Caco-2 (cell line): ENCODE measurements around the gene CEP170B. TPM values are rescaled to one million over a fixed set of nuclear protein-coding genes. Genes with fewer than 3 reads are reported as not detected.

Experiments
- BruUV-seq: library from RNA; stranded (reverse); fragments of 400-500 nt; replicated peaks from 2 replicates; lab custom pipeline; 2021; lab: Mats Ljungman, UMichigan
- CTCF ChIA-PET: fragments of 300-600 bp; sonication (Branson Sonifier 250); formaldehyde crosslinking; loops from one replicate; lab custom pipeline; 2022; ENCODE audit warnings: antibody characterized with exemption; lab: Charles Lee
- POLR2A ChIA-PET: fragments of 300-600 bp; sonication (Branson Sonifier 250); formaldehyde crosslinking; loops from one replicate; lab custom pipeline; 2022; ENCODE audit warnings: antibody characterized with exemption; lab: Charles Lee
- DNase-seq, 2 experiments: peaks; one replicate each; pipeline versions ENCODE4 v3.0.0 to v3.0.0-alpha.2; 2020 to 2022
- H3K27me3 ChIP-seq: replicated peaks from 2 replicates; pipeline ENCODE4 v1.6.0; 2011; ENCODE audit warnings: low read length; ENCODE audit not compliant: control insufficient read depth, insufficient read depth
- H3K36me3 ChIP-seq: 2 replicates; pipeline ENCODE4 v1.5.1; 2011; ENCODE audit warnings: low read length; ENCODE audit not compliant: control insufficient read depth, insufficient read depth
- H3K4me1 ChIP-seq: fragments of 250-450 bp; sonication (Bioruptor Pico); 2 replicates; pipeline ENCODE4 v1.5.1; 2020; ENCODE audit warnings: mild to moderate bottlenecking
- H3K4me3 ChIP-seq: 2 replicates; pipeline ENCODE4 v1.5.1; 2011; ENCODE audit warnings: low read depth, mild to moderate bottlenecking, control low read depth, low read length
- H3K9me3 ChIP-seq: fragments of 250-450 bp; sonication (Bioruptor Pico); 2 replicates; pipeline ENCODE4 v1.5.1; 2020; ENCODE audit warnings: mild to moderate bottlenecking, moderate library complexity
- H3K27ac Mint-ChIP-seq: one replicate; pipeline ENCODE4 v1.8.0; 2022; ENCODE audit warnings: mixed read lengths; ENCODE audit not compliant: unreplicated experiment
- H3K27me3 Mint-ChIP-seq: one replicate; pipeline ENCODE4 v1.8.0; 2022; ENCODE audit warnings: mixed read lengths; ENCODE audit not compliant: insufficient read depth, unreplicated experiment
- H3K36me3 Mint-ChIP-seq: one replicate; pipeline ENCODE4 v1.8.0; 2022; ENCODE audit warnings: mild to moderate bottlenecking, mixed read lengths; ENCODE audit not compliant: insufficient read depth, unreplicated experiment
- H3K4me1 Mint-ChIP-seq: one replicate; pipeline ENCODE4 v1.8.0; 2022; ENCODE audit warnings: low read depth, mixed read lengths; ENCODE audit not compliant: unreplicated experiment
- H3K4me3 Mint-ChIP-seq: one replicate; pipeline ENCODE4 v1.8.0; 2022; ENCODE audit warnings: mild to moderate bottlenecking, moderate library complexity, mixed read lengths; ENCODE audit not compliant: unreplicated experiment
- H3K9me3 Mint-ChIP-seq: one replicate; pipeline ENCODE4 v1.8.0; 2022; ENCODE audit warnings: mixed read lengths; ENCODE audit not compliant: unreplicated experiment
- intact Hi-C: fragments of 100-400 bp; cut with micrococcal nuclease; formaldehyde crosslinking; loops from one replicate; pipeline ENCODE4 v1.10.0; 2022; ENCODE audit not compliant: unreplicated experiment
- total RNA-seq: library from RNA; stranded (reverse); gene quantifications from 2 replicates; pipeline ENCODE4 v1.2.3, GENCODE V29; 2022
- TF ChIP-seq, protein P1 (sequence below), 2 experiments: fragments of 200-600 bp in 1 of 2; IDR thresholded peaks; 1 replicate in 1 of 2; 2 replicates in 1 of 2; pipeline versions ENCODE4 v1.5.1 to v1.8.0; 2011 to 2022; ENCODE audit warnings: antibody characterized with exemption in 1 of 2, control low read depth in 1 of 2, inconsistent platforms in 1 of 2, low read depth in 1 of 2, low read length in 1 of 2, mild to moderate bottlenecking in 1 of 2, moderate library complexity in 1 of 2; ENCODE audit not compliant: insufficient read depth in 1 of 2, severe bottlenecking in 1 of 2, unreplicated experiment in 1 of 2

Gene CEP170B
- total RNA-seq, 1 experiment from 2014 or later: 31.6 TPM

DNA sequence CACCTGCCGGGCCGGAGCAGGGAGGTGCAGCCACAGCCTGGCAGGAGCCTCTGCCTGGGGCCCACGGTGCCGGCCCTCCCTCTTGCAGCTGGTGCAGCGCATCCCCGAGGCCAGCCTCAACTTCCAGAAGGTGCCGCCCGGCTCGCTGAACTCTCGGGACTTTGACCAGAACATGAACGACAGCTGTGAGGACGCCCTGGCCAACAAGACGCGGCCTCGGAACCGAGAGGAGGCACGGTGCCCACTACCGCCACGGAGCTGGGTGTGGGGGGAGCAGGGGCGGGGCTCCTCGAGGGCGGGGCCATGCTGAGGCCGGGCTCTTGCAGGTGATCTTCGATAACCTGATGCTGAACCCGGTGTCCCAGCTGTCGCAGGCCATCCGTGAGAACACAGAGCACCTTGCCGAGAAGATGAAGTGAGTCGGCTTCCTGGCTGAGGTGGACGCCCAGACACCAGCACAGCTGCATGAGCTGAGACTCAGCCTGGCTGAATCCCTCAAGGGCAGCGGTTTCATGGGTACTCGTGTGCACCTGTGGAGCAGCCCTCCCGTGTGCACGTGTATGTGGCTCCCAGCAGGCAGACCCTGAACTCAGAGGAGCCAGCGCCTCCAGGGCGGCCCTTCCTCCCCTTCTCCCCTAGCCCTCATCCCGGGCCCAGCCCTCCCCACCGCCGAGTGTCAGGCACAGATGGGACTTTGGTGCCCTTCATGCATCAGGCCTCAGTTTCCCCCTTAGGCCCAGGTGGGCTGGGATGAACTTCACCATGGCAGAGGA, 28.6 kb downstream of the CEP170B start:
- no peaks in the 10 kb centered on the region for H3K9me3 ChIP-seq
- no peaks in the 10 kb centered on the region for H3K9me3 Mint-ChIP-seq
- H3K27me3 ChIP-seq: no peaks in the 10 kb centered on the region
- no peak overlapping the region for H3K27ac Mint-ChIP-seq
- peaks cover 13% of the 10 kb centered on the region for H3K36me3 Mint-ChIP-seq
- no peak overlapping the region for H3K4me3 Mint-ChIP-seq
- DNase-seq: peak in 1 of 2 experiments; percentile 32
- H3K4me3 ChIP-seq: no peak overlapping the region
- no TSS peak for BruUV-seq
- H3K27me3 Mint-ChIP-seq: no peaks in the 10 kb centered on the region
- H3K36me3 ChIP-seq: no peaks in the 10 kb centered on the region
- intact Hi-C loops: no loop called here
- CTCF ChIA-PET: interaction anchor here (0.6 kb wide), 3 partner anchors 127 to 1623 kb away, joined by 3 to 4 read pairs (median 3); partner anchors contain the start of gene CDCA4
- H3K4me1 Mint-ChIP-seq: no peaks in the 10 kb centered on the region
- POLR2A ChIA-PET: no interaction called here
- H3K4me1 ChIP-seq: no peaks in the 10 kb centered on the region
- TF ChIP-seq, protein P1, sequence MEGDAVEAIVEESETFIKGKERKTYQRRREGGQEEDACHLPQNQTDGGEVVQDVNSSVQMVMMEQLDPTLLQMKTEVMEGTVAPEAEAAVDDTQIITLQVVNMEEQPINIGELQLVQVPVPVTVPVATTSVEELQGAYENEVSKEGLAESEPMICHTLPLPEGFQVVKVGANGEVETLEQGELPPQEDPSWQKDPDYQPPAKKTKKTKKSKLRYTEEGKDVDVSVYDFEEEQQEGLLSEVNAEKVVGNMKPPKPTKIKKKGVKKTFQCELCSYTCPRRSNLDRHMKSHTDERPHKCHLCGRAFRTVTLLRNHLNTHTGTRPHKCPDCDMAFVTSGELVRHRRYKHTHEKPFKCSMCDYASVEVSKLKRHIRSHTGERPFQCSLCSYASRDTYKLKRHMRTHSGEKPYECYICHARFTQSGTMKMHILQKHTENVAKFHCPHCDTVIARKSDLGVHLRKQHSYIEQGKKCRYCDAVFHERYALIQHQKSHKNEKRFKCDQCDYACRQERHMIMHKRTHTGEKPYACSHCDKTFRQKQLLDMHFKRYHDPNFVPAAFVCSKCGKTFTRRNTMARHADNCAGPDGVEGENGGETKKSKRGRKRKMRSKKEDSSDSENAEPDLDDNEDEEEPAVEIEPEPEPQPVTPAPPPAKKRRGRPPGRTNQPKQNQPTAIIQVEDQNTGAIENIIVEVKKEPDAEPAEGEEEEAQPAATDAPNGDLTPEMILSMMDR (IDR thresholded peaks at IDR 0.05; ENCODE audit: insufficient read depth in 1 of 2, low read depth in 1 of 2, low read length in 1 of 2, severe bottlenecking in 1 of 2, unreplicated experiment in 1 of 2): no peak

DNA sequence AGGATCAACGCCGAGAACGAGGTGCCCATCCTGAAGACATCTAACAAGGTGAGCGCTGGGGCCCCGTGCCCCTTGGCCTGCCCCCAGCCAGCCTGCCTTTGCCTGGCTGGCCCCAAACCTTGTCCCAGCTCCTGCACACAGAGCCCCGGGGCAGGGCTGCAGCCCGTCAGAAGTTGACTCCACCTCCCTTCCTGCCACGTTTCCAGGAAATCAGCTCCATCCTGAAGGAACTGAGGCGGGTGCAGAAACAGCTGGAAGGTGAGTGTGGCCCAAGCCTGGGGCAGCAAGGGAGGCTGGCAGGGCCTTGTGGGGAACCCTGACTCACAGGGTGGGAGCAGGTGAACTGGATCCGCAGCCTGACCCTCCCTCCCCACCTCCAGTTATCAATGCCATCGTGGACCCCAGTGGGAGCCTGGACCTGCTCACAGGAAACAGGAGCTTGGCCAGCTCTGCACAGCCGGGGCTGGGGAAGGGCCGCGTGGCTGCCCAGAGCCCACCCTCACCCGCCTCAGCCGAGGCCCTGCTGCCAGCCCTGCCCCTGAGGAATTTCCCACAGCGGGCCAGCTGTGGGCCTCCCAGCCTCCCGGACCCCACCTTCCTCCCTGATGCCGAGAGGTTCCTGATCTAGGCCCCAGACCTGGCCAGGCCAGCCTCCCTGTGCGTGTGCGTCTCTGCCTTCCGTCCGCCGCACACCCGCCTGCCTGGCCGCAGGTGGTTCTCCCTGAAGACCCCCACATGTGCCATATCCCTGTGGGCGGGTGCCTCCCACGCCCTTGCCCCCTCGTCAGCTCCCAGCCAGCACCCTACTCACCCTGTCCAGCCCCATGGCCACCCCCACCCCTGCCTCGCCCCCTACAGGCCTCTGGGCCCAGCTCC, 29.5 kb downstream of the CEP170B start:
- no peak overlapping the region for H3K4me3 ChIP-seq
- no peaks in the 10 kb centered on the region for H3K4me1 Mint-ChIP-seq
- ChIA-PET POLR2A (no interaction called here), CTCF (interaction anchor here (0.6 to 2.4 kb wide), 6 partner anchors 13 to 1418 kb away, joined by 3 to 10 read pairs (median 4); partner anchors contain the start of gene CDCA4)
- H3K4me1 ChIP-seq: no peaks in the 10 kb centered on the region
- no peaks in the 10 kb centered on the region for H3K9me3 ChIP-seq
- DNase-seq: no peak
- H3K4me3 Mint-ChIP-seq: no peak overlapping the region
- H3K36me3 ChIP-seq: no peaks in the 10 kb centered on the region
- no peaks in the 10 kb centered on the region for H3K27me3 ChIP-seq
- no peak overlapping the region for H3K27ac Mint-ChIP-seq
- H3K36me3 Mint-ChIP-seq: peaks cover 13% of the 10 kb centered on the region
- no peaks in the 10 kb centered on the region for H3K27me3 Mint-ChIP-seq
- intact Hi-C loops: no loop called here
- no peaks in the 10 kb centered on the region for H3K9me3 Mint-ChIP-seq
- BruUV-seq: TSS peak; percentile 19
- TF ChIP-seq, protein P1 (IDR thresholded peaks at IDR 0.05; ENCODE audit: insufficient read depth in 1 of 2, low read depth in 1 of 2, low read length in 1 of 2, severe bottlenecking in 1 of 2, unreplicated experiment in 1 of 2): peak in 1 of 2 experiments; percentile 6

DNA sequence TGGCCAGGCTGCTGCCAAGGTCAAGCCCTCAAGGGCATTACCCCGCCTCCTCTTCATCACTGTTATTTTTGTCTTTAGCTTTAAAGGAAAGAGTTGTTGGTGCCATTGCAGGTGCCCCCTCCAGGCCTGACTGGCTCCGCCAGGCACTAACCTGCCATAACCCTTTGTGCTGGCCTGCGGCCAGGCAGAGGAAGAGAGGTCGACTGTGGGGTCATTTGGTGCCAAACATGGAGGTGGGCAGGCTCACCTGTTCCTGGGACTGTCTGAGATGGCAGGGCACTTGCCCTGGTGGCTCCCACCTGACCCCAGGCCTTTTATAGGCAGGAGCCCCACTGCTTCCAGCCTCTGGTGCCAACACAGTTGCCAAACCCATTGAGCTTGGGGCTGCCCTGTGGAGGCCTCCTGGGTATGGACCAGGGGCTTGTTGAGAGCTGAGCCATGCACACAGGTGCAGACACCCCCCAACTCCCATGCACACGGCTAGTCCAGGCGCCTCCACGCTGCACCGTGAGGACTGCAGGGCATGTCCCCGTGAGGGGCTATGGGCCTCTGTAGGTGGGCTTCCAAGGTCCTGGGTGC, 30.2 kb downstream of the CEP170B start:
- Mint-ChIP-seq H3K9me3 (no peaks in the 10 kb centered on the region), H3K4me3 (no peak overlapping the region), H3K36me3 (peaks cover 13% of the 10 kb centered on the region), H3K27me3 (no peaks in the 10 kb centered on the region), H3K4me1 (no peaks in the 10 kb centered on the region), H3K27ac (no peak overlapping the region)
- TF ChIP-seq, protein P1 (IDR thresholded peaks at IDR 0.05; ENCODE audit: insufficient read depth in 1 of 2, low read depth in 1 of 2, low read length in 1 of 2, severe bottlenecking in 1 of 2, unreplicated experiment in 1 of 2): no peak
- POLR2A ChIA-PET: no interaction called here
- Histone ChIP-seq H3K36me3 (no peaks in the 10 kb centered on the region), H3K9me3 (no peaks in the 10 kb centered on the region), H3K4me1 (no peaks in the 10 kb centered on the region), H3K4me3 (no peak overlapping the region), H3K27me3 (no peaks in the 10 kb centered on the region)
- DNase-seq: no peak
- CTCF ChIA-PET: interaction anchor here (0.6 to 2.4 kb wide), 5 partner anchors 13 to 1418 kb away, joined by 3 to 10 read pairs (median 3); no protein-coding TSS in a partner anchor
- intact Hi-C loops: no loop called here
- BruUV-seq: no TSS peak
